MCF 10A (cell line): Measurements from ENCODE around the gene PIK3CB. TPM values are rescaled to one million over a fixed set of nuclear protein-coding genes. Genes with fewer than 3 reads are reported as not detected.

Source experiments
- BruUV-seq: library from RNA; stranded (reverse); fragments of 400-500 nt; replicated peaks from 2 replicates; lab custom pipeline; 2021; lab: Mats Ljungman, UMichigan
- CTCF ChIA-PET: fragments of 300-600 bp; sonication (Branson Sonifier 250); formaldehyde crosslinking; extraction: SDS; loops from one replicate; lab custom pipeline; 2021; ENCODE audit warnings: antibody characterized with exemption, inconsistent platforms; lab: Yijun Ruan, JAX
- POLR2A ChIA-PET: fragments of 300-600, 350-650 bp; sonication (Branson Sonifier 250); formaldehyde crosslinking; extraction: SDS; loops from one replicate; lab custom pipeline; 2020; ENCODE audit warnings: antibody characterized with exemption, inconsistent platforms; lab: Yijun Ruan, JAX
- DNase-seq: peaks from one replicate; pipeline ENCODE4 v3.0.0-alpha.2; 2018; ENCODE audit not compliant: unreplicated experiment
- H3K27ac Mint-ChIP-seq: one replicate; pipeline ENCODE4 v1.8.0; 2022; ENCODE audit warnings: mild to moderate bottlenecking, low read depth, mixed read lengths; ENCODE audit not compliant: unreplicated experiment
- H3K27me3 Mint-ChIP-seq: one replicate; pipeline ENCODE4 v1.8.0; 2022; ENCODE audit warnings: mixed read lengths; ENCODE audit not compliant: insufficient read depth, unreplicated experiment
- H3K36me3 Mint-ChIP-seq: one replicate; pipeline ENCODE4 v1.8.0; 2022; ENCODE audit warnings: mild to moderate bottlenecking, moderate library complexity, mixed read lengths; ENCODE audit not compliant: insufficient read depth, unreplicated experiment
- H3K4me1 Mint-ChIP-seq: one replicate; pipeline ENCODE4 v1.8.0; 2022; ENCODE audit warnings: mixed read lengths; ENCODE audit not compliant: insufficient read depth, unreplicated experiment
- H3K4me3 Mint-ChIP-seq: one replicate; pipeline ENCODE4 v1.8.0; 2022; ENCODE audit warnings: mild to moderate bottlenecking, moderate library complexity, mixed read lengths; ENCODE audit not compliant: unreplicated experiment
- H3K9me3 Mint-ChIP-seq: one replicate; pipeline ENCODE4 v1.8.0; 2022; ENCODE audit warnings: mixed read lengths; ENCODE audit not compliant: unreplicated experiment
- CTCF ChIP-seq: fragments of 200-600 bp; IDR thresholded peaks from one replicate; pipeline ENCODE4 v1.8.0; 2022; ENCODE audit warnings: antibody characterized with exemption, mild to moderate bottlenecking; ENCODE audit not compliant: unreplicated experiment
- intact Hi-C: fragments of 100-400 bp; cut with micrococcal nuclease; formaldehyde crosslinking; loops from 2 replicates; pipeline ENCODE4 v1.14.1; 2022
- total RNA-seq: library from RNA; stranded (reverse); gene quantifications from 2 replicates; pipeline ENCODE4 v1.2.3, GENCODE V29; 2022

PIK3CB gene
- total RNA-seq, 1 experiment from 2014 or later: 21.1 TPM

- ChIA-PET POLR2A (interaction anchor here (0.7 kb wide), 1 partner anchor 220 kb away, joined by 3 read pairs; no protein-coding TSS in a partner anchor), CTCF (interaction anchor here (0.6 to 1.7 kb wide), 4 partner anchors 22 to 190 kb away, joined by 3 to 4 read pairs (median 3); no protein-coding TSS in a partner anchor)
- H3K4me3 Mint-ChIP-seq: peak overlapping the region; percentile 31
Observed at GRCh38 chr3:138873471-138874278, 38.9 kb upstream of the PIK3CB start.

GRCh38 chr3:138872632-138873031, 37.9 kb upstream of the PIK3CB start:
- no peaks in the 10 kb centered on the region for H3K9me3 Mint-ChIP-seq
- ChIA-PET CTCF (interaction anchor here (0.6 to 1.7 kb wide), 2 partner anchors 37 to 51 kb away, joined by 3 to 4 read pairs; no protein-coding TSS in a partner anchor), POLR2A (interaction anchor here (0.7 kb wide), 1 partner anchor 219 kb away, joined by 3 read pairs; no protein-coding TSS in a partner anchor)
- no peak for TF ChIP-seq CTCF
- no peak for DNase-seq
- H3K27ac Mint-ChIP-seq: no peak overlapping the region
- no peak overlapping the region for H3K4me3 Mint-ChIP-seq
- peaks cover 6% of the 10 kb centered on the region for H3K36me3 Mint-ChIP-seq
- BruUV-seq: no TSS peak
- H3K27me3 Mint-ChIP-seq: no peaks in the 10 kb centered on the region
- H3K4me1 Mint-ChIP-seq: no peaks in the 10 kb centered on the region
- intact Hi-C loops: no loop called here

More at GRCh38 chr3:138873471-138874278, 38.9 kb upstream of the PIK3CB start:
- DNase-seq: no peak
- H3K36me3 Mint-ChIP-seq: peaks cover 6% of the 10 kb centered on the region
- no TSS peak for BruUV-seq
- H3K27ac Mint-ChIP-seq: no peak overlapping the region
- no peaks in the 10 kb centered on the region for H3K9me3 Mint-ChIP-seq
- H3K4me1 Mint-ChIP-seq: no peaks in the 10 kb centered on the region
- intact Hi-C loops: no loop called here
- H3K27me3 Mint-ChIP-seq: no peaks in the 10 kb centered on the region
- TF ChIP-seq CTCF: no peak

- intact Hi-C loops: no loop called here
- H3K27ac Mint-ChIP-seq: no peak overlapping the region
- peaks cover 10% of the 10 kb centered on the region for H3K4me1 Mint-ChIP-seq
- DNase-seq: no peak
- ChIA-PET POLR2A (interaction anchor here (0.7 to 1.2 kb wide), 2 partner anchors 32 to 34 kb away, joined by 3 read pairs; no protein-coding TSS in a partner anchor), CTCF (interaction anchor here (0.6 kb wide), 1 partner anchor 49 kb away, joined by 5 read pairs; no protein-coding TSS in a partner anchor)
- H3K9me3 Mint-ChIP-seq: no peaks in the 10 kb centered on the region
- no peaks in the 10 kb centered on the region for H3K36me3 Mint-ChIP-seq
- no TSS peak for BruUV-seq
- no peaks in the 10 kb centered on the region for H3K27me3 Mint-ChIP-seq
- no peak for TF ChIP-seq CTCF
- H3K4me3 Mint-ChIP-seq: no peak overlapping the region
Observed at GRCh38 chr3:138867996-138868395, 33.3 kb upstream of the PIK3CB start.

- TF ChIP-seq CTCF: no peak
- Mint-ChIP-seq H3K4me3 (no peak overlapping the region), H3K27me3 (no peaks in the 10 kb centered on the region), H3K27ac (peak overlapping the region; percentile 89), H3K9me3 (no peaks in the 10 kb centered on the region), H3K36me3 (no peaks in the 10 kb centered on the region), H3K4me1 (peaks cover 20% of the 10 kb centered on the region)
- intact Hi-C loops: no loop called here
- no peak for DNase-seq
- POLR2A ChIA-PET: interaction anchor here (0.6 to 2.6 kb wide), 7 partner anchors 27 to 446 kb away, joined by 3 to 24 read pairs (median 6); partner anchors contain the start of gene PIK3CB
- TSS peak; percentile 93 for BruUV-seq
- CTCF ChIA-PET: interaction anchor here (0.7 to 2.1 kb wide), 7 partner anchors 9 to 60 kb away, joined by 3 to 9 read pairs (median 4); no protein-coding TSS in a partner anchor
Observed at GRCh38 chr3:138863776-138864113, 29.0 kb upstream of the PIK3CB start.
